ENCODE measurements around the gene UTF1. TPM values are rescaled to one million over a fixed set of nuclear protein-coding genes. Genes with fewer than 3 reads are reported as not detected.

Gene UTF1, protein sequence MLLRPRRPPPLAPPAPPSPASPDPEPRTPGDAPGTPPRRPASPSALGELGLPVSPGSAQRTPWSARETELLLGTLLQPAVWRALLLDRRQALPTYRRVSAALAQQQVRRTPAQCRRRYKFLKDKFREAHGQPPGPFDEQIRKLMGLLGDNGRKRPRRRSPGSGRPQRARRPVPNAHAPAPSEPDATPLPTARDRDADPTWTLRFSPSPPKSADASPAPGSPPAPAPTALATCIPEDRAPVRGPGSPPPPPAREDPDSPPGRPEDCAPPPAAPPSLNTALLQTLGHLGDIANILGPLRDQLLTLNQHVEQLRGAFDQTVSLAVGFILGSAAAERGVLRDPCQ
- total RNA-seq = not detected
- long read RNA-seq = 0 reads

DNA sequence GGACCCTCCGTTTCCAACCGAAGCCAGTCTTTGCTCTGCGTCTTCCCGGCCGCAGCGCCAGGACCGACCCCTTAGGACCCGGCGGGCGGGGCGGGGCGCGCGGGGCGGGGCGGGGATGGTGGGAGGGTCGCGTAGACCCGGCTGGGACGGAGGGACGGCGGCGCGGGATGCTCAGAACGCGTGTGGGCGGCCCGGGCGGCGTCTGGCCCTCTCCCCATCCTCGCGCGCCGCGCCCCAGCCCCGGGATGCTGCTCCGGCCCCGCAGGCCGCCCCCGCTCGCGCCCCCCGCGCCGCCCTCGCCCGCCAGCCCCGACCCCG, at the start of gene UTF1:
UTF1 (plus strand) TSS at position 174 of the 318 bp plus-strand sequence; CDS start at position 246, 72 bp downstream.
- Histone ChIP-seq H3K27me3 (ENCODE audit: low read depth) (peaks cover 99% of the 10 kb centered on the region), H3K27ac (replicated peaks) (no peak within 1 kb of the TSS), H3K36me3 (no peaks in the 10 kb centered on the region), H3K4me3 (peak within 1 kb of the TSS; percentile 36), H3K9me3 (replicated peaks) (no peaks in the 10 kb centered on the region), H3K4me1 (peaks cover 11% of the 10 kb centered on the region)
- TF ChIP-seq, protein P1, sequence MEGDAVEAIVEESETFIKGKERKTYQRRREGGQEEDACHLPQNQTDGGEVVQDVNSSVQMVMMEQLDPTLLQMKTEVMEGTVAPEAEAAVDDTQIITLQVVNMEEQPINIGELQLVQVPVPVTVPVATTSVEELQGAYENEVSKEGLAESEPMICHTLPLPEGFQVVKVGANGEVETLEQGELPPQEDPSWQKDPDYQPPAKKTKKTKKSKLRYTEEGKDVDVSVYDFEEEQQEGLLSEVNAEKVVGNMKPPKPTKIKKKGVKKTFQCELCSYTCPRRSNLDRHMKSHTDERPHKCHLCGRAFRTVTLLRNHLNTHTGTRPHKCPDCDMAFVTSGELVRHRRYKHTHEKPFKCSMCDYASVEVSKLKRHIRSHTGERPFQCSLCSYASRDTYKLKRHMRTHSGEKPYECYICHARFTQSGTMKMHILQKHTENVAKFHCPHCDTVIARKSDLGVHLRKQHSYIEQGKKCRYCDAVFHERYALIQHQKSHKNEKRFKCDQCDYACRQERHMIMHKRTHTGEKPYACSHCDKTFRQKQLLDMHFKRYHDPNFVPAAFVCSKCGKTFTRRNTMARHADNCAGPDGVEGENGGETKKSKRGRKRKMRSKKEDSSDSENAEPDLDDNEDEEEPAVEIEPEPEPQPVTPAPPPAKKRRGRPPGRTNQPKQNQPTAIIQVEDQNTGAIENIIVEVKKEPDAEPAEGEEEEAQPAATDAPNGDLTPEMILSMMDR (IDR thresholded peaks at IDR 0.05; ENCODE audit: borderline replicate concordance) = no peak
- DNase-seq = no peak
- intact Hi-C loops (cut with micrococcal nuclease) = no loop called here

DNA sequence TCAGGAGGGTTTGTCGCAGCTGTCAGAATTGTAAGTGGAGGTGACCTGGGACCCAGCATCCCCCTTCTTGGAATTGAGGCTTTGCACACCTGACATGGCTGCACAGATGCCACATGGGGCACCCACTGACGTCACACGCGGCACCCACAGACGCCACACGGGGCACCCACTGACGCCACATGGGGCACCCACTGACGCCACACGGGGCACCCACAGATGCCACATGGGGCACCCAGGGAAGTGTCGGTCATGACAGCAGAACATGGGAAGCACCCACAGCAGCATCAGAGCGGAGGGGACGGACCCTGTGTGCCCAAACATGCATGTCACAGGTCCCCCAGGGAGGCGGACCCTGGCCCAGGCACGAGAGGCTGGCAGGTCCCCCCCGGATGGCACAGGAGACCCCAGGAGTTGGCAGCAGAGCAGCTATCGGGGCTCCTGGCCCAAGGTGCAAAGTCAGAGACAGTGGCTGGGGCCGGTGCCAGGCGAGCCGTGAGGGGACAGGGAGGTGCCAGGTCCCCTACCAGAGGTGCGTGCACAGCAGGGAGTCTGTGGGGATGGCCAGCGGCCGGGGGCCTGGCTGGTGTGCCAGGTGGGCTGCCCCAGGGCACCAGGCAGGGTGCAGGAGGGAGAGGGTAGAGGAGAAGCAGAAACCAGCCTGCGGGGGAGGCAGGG, 48.9 kb upstream of the UTF1 start:
- H3K27ac ChIP-seq (replicated peaks) = no peak overlapping the region
- H3K27me3 ChIP-seq (ENCODE audit: low read depth) = peaks cover 66% of the 10 kb centered on the region
- no peak overlapping the region for H3K4me3 ChIP-seq
- no peaks in the 10 kb centered on the region for H3K9me3 ChIP-seq (replicated peaks)
- no peaks in the 10 kb centered on the region for H3K4me1 ChIP-seq
- intact Hi-C loops (cut with micrococcal nuclease) = no loop called here
- no peaks in the 10 kb centered on the region for H3K36me3 ChIP-seq
- TF ChIP-seq, protein P1 (IDR thresholded peaks at IDR 0.05; ENCODE audit: borderline replicate concordance) = no peak
- no peak for DNase-seq

DNA sequence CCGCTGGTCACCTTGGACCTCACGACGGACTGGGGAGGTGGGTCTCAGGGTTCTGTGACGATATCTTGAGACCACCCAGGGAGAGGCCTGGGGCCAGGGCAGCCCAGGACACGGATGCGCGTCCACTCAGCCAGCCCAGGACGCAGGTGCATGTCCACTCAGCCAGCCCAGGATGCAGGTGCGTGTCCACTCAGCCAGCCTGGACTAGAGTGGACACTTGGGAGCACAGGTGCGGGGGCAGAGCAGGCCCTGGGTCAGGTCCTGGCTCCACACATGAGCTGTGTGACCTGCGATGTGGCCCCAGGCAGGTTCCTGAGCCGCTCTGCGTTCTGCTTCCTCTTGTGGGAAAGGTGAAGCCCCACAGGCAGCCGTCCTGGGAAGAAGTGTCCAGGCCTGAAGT, 47.8 kb upstream of the UTF1 start:
- DNase-seq = no peak
- Histone ChIP-seq H3K4me3 (no peak overlapping the region), H3K9me3 (replicated peaks) (no peaks in the 10 kb centered on the region), H3K36me3 (no peaks in the 10 kb centered on the region), H3K27me3 (ENCODE audit: low read depth) (peaks cover 77% of the 10 kb centered on the region), H3K27ac (replicated peaks) (no peak overlapping the region), H3K4me1 (no peaks in the 10 kb centered on the region)
- TF ChIP-seq, protein P1 (IDR thresholded peaks at IDR 0.05; ENCODE audit: borderline replicate concordance) = no peak
- intact Hi-C loops (cut with micrococcal nuclease) = no loop called here

DNA sequence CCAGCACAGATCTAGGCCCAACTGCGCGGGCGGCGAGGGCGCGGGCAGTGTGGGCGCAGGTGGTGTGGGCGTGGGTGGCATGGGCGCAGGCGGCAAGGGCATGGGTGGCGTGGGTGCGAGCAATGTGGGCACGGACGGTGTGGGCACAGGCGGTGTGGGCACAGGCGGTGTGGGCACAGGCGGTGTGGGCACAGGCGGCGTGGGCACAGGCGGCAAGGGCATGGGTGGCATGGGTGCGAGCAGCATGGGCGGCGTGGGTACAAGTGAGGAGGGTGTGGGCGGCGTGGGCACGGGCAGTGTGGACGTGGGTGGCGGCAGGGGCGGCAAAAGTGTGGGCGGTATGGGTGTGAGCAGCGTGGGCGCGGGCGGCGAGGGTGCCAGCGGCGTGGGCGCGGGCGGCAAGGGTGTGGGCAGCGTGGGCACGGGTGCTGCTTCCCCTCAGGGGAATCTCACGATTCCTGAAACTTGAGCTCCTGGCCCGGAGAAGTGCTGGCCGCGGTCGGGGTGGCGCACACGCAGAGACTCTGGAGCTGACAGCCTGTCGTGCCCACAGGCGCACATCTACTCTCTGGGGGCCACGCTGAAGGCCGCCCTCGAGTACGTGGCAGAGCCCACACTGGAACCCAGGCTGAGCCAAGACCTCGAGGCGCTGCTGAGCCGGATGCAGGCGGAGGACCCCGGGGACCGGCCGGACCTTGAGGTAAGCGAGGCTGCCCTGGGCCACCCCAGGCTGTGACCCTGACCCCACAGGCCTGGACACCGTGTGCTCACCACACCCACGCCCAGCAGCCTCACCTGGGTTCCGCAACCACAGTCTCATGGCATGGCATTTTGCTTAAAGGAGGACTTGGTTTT, 47.0 kb upstream of the UTF1 start:
- peaks cover 85% of the 10 kb centered on the region for H3K27me3 ChIP-seq (ENCODE audit: low read depth)
- H3K36me3 ChIP-seq = no peaks in the 10 kb centered on the region
- H3K9me3 ChIP-seq (replicated peaks) = no peaks in the 10 kb centered on the region
- H3K27ac ChIP-seq (replicated peaks) = no peak overlapping the region
- TF ChIP-seq, protein P1 (IDR thresholded peaks at IDR 0.05; ENCODE audit: borderline replicate concordance) = no peak
- H3K4me3 ChIP-seq = no peak overlapping the region
- no peaks in the 10 kb centered on the region for H3K4me1 ChIP-seq
- no peak for DNase-seq
- intact Hi-C loops (cut with micrococcal nuclease) = no loop called here

DNA sequence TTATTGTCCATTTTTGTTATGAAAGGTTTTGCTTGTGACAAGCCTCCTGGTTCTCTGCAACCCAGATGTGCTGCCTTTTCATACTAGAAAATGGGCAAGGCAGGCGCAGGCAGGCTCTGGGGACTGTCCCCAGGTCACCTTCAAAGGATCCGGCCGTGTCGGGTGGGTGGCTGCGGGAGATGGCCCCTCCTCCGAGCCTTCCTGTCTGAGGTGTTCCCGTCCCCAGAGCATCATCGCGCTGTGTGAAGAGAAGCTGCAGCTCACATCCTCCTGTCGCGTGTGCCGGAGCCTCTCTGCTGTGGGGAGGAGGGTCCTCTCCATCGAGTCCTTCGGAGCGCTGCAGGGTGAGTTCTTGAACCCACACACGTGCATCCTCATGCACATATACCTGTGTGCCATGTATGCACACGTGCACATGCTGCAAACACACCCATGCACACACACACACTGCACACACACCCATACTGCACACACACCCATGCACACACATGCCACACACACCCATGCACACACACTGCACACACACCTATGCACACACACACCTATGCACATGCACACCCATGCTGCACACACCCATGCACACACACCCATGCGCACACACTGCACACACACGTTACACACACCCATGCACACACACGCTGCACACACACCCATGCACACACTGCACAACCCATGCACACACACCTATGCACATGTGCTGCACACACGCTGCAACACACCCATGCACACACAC, 46.2 kb upstream of the UTF1 start:
- Histone ChIP-seq H3K36me3 (no peaks in the 10 kb centered on the region), H3K9me3 (replicated peaks) (no peaks in the 10 kb centered on the region), H3K27ac (replicated peaks) (no peak overlapping the region), H3K4me3 (no peak overlapping the region), H3K4me1 (no peaks in the 10 kb centered on the region), H3K27me3 (ENCODE audit: low read depth) (peaks cover 89% of the 10 kb centered on the region)
- DNase-seq = no peak
- intact Hi-C loops (cut with micrococcal nuclease) = no loop called here
- TF ChIP-seq, protein P1 (IDR thresholded peaks at IDR 0.05; ENCODE audit: borderline replicate concordance) = no peak
